ENCODE measurements around the gene RELB. TPM values are rescaled to one million over a fixed set of nuclear protein-coding genes. Genes with fewer than 3 reads are reported as not detected.

RELB gene
- total and polyA plus RNA-seq, 2 donors (not counting 3 experiments of a cell fraction or from before 2014, with no cell fraction given) = 13.2 to 14.4 TPM

GRCh38 chr19:45079911-45080370 lies 78.7 kb downstream of the RELB start:
- dilution Hi-C loops (cut with MboI; ENCODE audit: extremely low pct_ligation_motif_present, low sequenced_read_pairs) = no loop called here
- ChIA-PET CTCF (interaction anchor here (1.8 to 2.0 kb wide), 2 partner anchors 11 to 20 kb away, joined by 10 to 16 read pairs; no protein-coding TSS in a partner anchor), POLR2A (no interaction called here)

More at GRCh38 chr19:45079911-45080370, 78.7 kb downstream of the RELB start:
- FAIRE-seq (peak; percentile 71), DNase-seq (ENCODE audit: low read depth, low spot score) (no peak)
- peak overlapping the region; percentile 57 to 79 (median 58) for H3K4me3 ChIP-seq (replicated peaks in 1 of 3; ENCODE audit: insufficient read depth in 1 of 3, low read depth in 1 of 3, low read length in 3 of 3)
- no peaks in the 10 kb centered on the region for H3K9me3 ChIP-seq (replicated peaks; ENCODE audit: control insufficient read depth, insufficient read depth, low read length)
- H4K20me1 ChIP-seq (replicated peaks; ENCODE audit: control insufficient read depth, extremely low read depth, insufficient read depth, low read length) = no peaks in the 10 kb centered on the region
- H3K4me2 ChIP-seq (ENCODE audit: insufficient read depth, low read length) = peak overlapping the region; percentile 83
- BruUV-seq (replicated peaks) = TSS peak; percentile 35
- no peaks in the 10 kb centered on the region for H3K9me1 ChIP-seq (replicated peaks; ENCODE audit: control insufficient read depth, extremely low read depth, insufficient read depth, low read length)
- H2AFZ ChIP-seq (ENCODE audit: low read depth, low read length) = no peak overlapping the region
- H3K79me2 ChIP-seq (ENCODE audit: control insufficient read depth, insufficient read depth, low read length) = peaks cover 43% of the 10 kb centered on the region
- peak overlapping the region; percentile 50 for H3K27ac ChIP-seq (ENCODE audit: insufficient read depth, low read depth, low read length)
- peak overlapping the region; percentile 80 for H3K9ac ChIP-seq (replicated peaks; ENCODE audit: extremely low read depth, insufficient read depth, low read length)
- intact Hi-C loops (cut with micrococcal nuclease) = loop anchor here (1.0 to 5.0 kb wide), 2 partner anchors 11 to 43 kb away; partner anchors contain the start of gene CLASRP
- peaks cover 0 to 4% of the 10 kb centered on the region in 2 experiments for H3K36me3 ChIP-seq (ENCODE audit: control insufficient read depth in 2 of 2, extremely low read depth in 1 of 2, insufficient read depth in 2 of 2, low read length in 2 of 2)
- H3K4me1 ChIP-seq (ENCODE audit: control insufficient read depth, extremely low read depth, insufficient read depth, low read length) = peaks cover 16% of the 10 kb centered on the region
- TF ChIP-seq EZH2 (IDR thresholded peaks at IDR 0.05; ENCODE audit: borderline replicate concordance, low read depth, low read length, severe bottlenecking) (no peak), MYC (IDR thresholded peaks at IDR 0.05; ENCODE audit: low read depth, low read length) (no peak), FOS (IDR thresholded peaks at IDR 0.05; ENCODE audit: borderline replicate concordance, insufficient read depth, low read length) (no peak), POLR2AphosphoS5 (IDR thresholded peaks at IDR 0.05; ENCODE audit: insufficient read depth, low read depth, low read length) (no peak), JUN (IDR thresholded peaks at IDR 0.05; ENCODE audit: borderline replicate concordance, insufficient read depth, insufficient read length, low read depth) (no peak), POLR2A (IDR thresholded peaks at IDR 0.05; ENCODE audit: low read depth, low read length) (no peak), GATA2 (IDR thresholded peaks at IDR 0.05; ENCODE audit: insufficient read depth, insufficient read length, low read depth, low read length) (no peak)
- TF ChIP-seq, protein P1, sequence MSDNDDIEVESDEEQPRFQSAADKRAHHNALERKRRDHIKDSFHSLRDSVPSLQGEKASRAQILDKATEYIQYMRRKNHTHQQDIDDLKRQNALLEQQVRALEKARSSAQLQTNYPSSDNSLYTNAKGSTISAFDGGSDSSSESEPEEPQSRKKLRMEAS (IDR thresholded peaks at IDR 0.05; ENCODE audit: insufficient read depth, insufficient read length) = no peak
- TF ChIP-seq, protein P2, sequence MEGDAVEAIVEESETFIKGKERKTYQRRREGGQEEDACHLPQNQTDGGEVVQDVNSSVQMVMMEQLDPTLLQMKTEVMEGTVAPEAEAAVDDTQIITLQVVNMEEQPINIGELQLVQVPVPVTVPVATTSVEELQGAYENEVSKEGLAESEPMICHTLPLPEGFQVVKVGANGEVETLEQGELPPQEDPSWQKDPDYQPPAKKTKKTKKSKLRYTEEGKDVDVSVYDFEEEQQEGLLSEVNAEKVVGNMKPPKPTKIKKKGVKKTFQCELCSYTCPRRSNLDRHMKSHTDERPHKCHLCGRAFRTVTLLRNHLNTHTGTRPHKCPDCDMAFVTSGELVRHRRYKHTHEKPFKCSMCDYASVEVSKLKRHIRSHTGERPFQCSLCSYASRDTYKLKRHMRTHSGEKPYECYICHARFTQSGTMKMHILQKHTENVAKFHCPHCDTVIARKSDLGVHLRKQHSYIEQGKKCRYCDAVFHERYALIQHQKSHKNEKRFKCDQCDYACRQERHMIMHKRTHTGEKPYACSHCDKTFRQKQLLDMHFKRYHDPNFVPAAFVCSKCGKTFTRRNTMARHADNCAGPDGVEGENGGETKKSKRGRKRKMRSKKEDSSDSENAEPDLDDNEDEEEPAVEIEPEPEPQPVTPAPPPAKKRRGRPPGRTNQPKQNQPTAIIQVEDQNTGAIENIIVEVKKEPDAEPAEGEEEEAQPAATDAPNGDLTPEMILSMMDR (IDR thresholded peaks at IDR 0.05; ENCODE audit: extremely low read depth in 1 of 2, insufficient read depth in 1 of 2, low read depth in 1 of 2, low read length in 2 of 2) = no peak
- H3K27me3 ChIP-seq (ENCODE audit: control insufficient read depth in 2 of 2, insufficient read depth in 2 of 2, low read length in 2 of 2) = no peaks in the 10 kb centered on the region
